SK-N-SH treated with all-trans-retinoic acid at 6 μM for 48 hours (cell line): ENCODE data around the gene PITRM1.

ENCODE experiments used
- BACH2 ChIP-seq: fragments of 250-450 bp; sonication (Bioruptor Pico); IDR thresholded peaks from 2 replicates; pipeline ENCODE4 v1.9.0; 2021; ENCODE audit warnings: mild to moderate bottlenecking, borderline replicate concordance
- SNAI2 ChIP-seq: fragments of 250-450 bp; sonication (Bioruptor Pico); IDR thresholded peaks from 2 replicates; pipeline ENCODE4 v1.5.0; 2020; ENCODE audit warnings: mild to moderate bottlenecking, moderate library complexity
- TF ChIP-seq, protein P1 (sequence below): fragments of 250-450 bp; sonication (Bioruptor Pico); IDR thresholded peaks from 2 replicates; pipeline ENCODE4 v1.5.1; 2020; ENCODE audit warnings: low read depth, mild to moderate bottlenecking, moderate library complexity

DNA sequence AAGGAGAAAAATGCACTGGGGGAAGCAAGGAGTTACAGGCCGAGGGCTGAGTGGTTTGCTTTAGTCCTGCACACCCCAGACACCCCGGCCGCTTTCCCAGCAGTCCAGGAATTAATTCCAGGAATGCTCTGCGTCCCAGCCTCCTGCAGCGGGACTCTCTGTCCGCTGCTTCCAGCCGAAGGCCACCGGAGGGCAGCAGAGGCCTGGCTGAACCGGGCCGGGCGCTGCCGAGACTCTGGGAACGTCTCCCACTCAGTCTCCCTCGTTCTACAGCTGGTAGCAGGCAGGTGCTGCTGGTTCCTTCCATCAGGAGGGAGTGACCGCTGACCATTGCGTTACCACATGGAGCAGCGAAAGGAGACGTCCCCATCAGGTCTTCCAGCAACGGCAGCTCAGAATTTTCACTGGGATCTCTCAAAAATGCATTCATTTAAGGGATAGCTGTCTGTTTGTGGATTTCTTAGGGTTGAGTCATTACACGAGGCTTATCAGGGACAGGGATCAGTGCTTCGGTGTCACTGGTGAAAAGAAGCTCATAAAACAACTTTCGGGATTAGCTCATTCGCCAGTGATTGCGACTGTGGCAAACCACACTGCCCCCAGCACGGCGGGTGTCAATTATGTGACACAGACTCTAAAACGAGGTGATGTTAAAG, 24.9 kb upstream of the PITRM1 start:
- TF ChIP-seq, protein P1, sequence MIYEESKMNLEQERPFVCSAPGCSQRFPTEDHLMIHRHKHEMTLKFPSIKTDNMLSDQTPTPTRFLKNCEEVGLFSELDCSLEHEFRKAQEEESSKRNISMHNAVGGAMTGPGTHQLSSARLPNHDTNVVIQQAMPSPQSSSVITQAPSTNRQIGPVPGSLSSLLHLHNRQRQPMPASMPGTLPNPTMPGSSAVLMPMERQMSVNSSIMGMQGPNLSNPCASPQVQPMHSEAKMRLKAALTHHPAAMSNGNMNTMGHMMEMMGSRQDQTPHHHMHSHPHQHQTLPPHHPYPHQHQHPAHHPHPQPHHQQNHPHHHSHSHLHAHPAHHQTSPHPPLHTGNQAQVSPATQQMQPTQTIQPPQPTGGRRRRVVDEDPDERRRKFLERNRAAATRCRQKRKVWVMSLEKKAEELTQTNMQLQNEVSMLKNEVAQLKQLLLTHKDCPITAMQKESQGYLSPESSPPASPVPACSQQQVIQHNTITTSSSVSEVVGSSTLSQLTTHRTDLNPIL, result 0 out of 2 replicates have a peak, but pooled peaks have one; percentile 52
- TF ChIP-seq BACH2 (no peak), SNAI2 (no peak)
